ENCODE results near the gene SAYSD1. TPM values are rescaled to one million over a fixed set of nuclear protein-coding genes. Genes with fewer than 3 reads are reported as not detected.

Gene SAYSD1
- total and polyA plus RNA-seq, 7 experiments from 2014 or later, result 15.1 to 26.8 (median 19.8) TPM

- no peak overlapping the region for H3K4me3 Mint-ChIP-seq
- intact Hi-C loops (cut with micrococcal nuclease), result no loop called here
- Histone ChIP-seq H3K27ac (ENCODE audit: low read depth, low read length) (no peak overlapping the region), H3K27me3 (ENCODE audit: control insufficient read depth in 2 of 2, insufficient read depth in 2 of 2, low read length in 2 of 2) (no peaks in the 10 kb centered on the region), H3K9me3 (ENCODE audit: control insufficient read depth in 2 of 3, low read length in 3 of 3) (no peaks in the 10 kb centered on the region), H3K4me1 (ENCODE audit: control insufficient read depth in 2 of 2, insufficient read depth in 2 of 2, low read length in 2 of 2) (no peaks in the 10 kb centered on the region), H3K4me3 (ENCODE audit: low read length) (no peak overlapping the region), H3K36me3 (ENCODE audit: control insufficient read depth in 2 of 3, insufficient read depth in 3 of 3, low read length in 3 of 3) (no peaks in the 10 kb centered on the region)
- CTCF ChIA-PET, result no interaction called here
- H3K9me3 Mint-ChIP-seq, result no peaks in the 10 kb centered on the region
- POLR2A ChIA-PET, result no interaction called here
- no peaks in the 10 kb centered on the region for H3K36me3 Mint-ChIP-seq
- H3K27ac Mint-ChIP-seq, result no peak overlapping the region
- no peak for DNase-seq
- peaks cover 3 to 5% (median 4%) of the 10 kb centered on the region in 5 donors for H3K27me3 Mint-ChIP-seq
- no peak for ATAC-seq
- H3K4me1 Mint-ChIP-seq, result peaks cover 0 to 3% (median 0%) of the 10 kb centered on the region in 7 donors
These were observed 36.3 kb downstream of the SAYSD1 start for GRCh38 chr6:39078695-39079094.

- no peak overlapping the region for H3K4me3 Mint-ChIP-seq
- no peaks in the 10 kb centered on the region for H3K36me3 Mint-ChIP-seq
- Histone ChIP-seq H3K27me3 (ENCODE audit: control insufficient read depth in 2 of 2, insufficient read depth in 2 of 2, low read length in 2 of 2) (no peaks in the 10 kb centered on the region), H3K4me3 (ENCODE audit: low read length) (no peak overlapping the region), H3K27ac (ENCODE audit: low read depth, low read length) (no peak overlapping the region), H3K4me1 (ENCODE audit: control insufficient read depth in 2 of 2, insufficient read depth in 2 of 2, low read length in 2 of 2) (no peaks in the 10 kb centered on the region), H3K36me3 (ENCODE audit: control insufficient read depth in 2 of 3, insufficient read depth in 3 of 3, low read length in 3 of 3) (no peaks in the 10 kb centered on the region), H3K9me3 (ENCODE audit: control insufficient read depth in 2 of 3, low read length in 3 of 3) (no peaks in the 10 kb centered on the region)
- H3K27me3 Mint-ChIP-seq, result peaks cover 0 to 5% (median 0%) of the 10 kb centered on the region in 5 donors
- no peak overlapping the region for H3K27ac Mint-ChIP-seq
- DNase-seq, result no peak
- POLR2A ChIA-PET, result no interaction called here
- CTCF ChIA-PET, result no interaction called here
- intact Hi-C loops (cut with micrococcal nuclease), result no loop called here
- ATAC-seq, result no peak
- no peaks in the 10 kb centered on the region for H3K4me1 Mint-ChIP-seq
- H3K9me3 Mint-ChIP-seq, result no peaks in the 10 kb centered on the region
These were observed 36.9 kb downstream of the SAYSD1 start for GRCh38 chr6:39077882-39078594.

GRCh38 chr6:39076623-39077535, 38.1 kb downstream of the SAYSD1 start:
- peaks cover 0 to 3% (median 0%) of the 10 kb centered on the region in 7 donors for H3K4me1 Mint-ChIP-seq
- Histone ChIP-seq H3K27me3 (ENCODE audit: control insufficient read depth in 2 of 2, insufficient read depth in 2 of 2, low read length in 2 of 2) (no peaks in the 10 kb centered on the region), H3K9me3 (ENCODE audit: control insufficient read depth in 2 of 3, low read length in 3 of 3) (no peaks in the 10 kb centered on the region), H3K27ac (ENCODE audit: low read depth, low read length) (no peak overlapping the region), H3K4me3 (ENCODE audit: low read length) (no peak overlapping the region), H3K36me3 (ENCODE audit: control insufficient read depth in 2 of 3, insufficient read depth in 3 of 3, low read length in 3 of 3) (no peaks in the 10 kb centered on the region), H3K4me1 (ENCODE audit: control insufficient read depth in 2 of 2, insufficient read depth in 2 of 2, low read length in 2 of 2) (no peaks in the 10 kb centered on the region)
- DNase-seq (no peak), ATAC-seq (no peak)
- ChIA-PET CTCF (interaction anchor here (0.6 kb wide), 1 partner anchor 21 kb away, joined by 4 read pairs; no protein-coding TSS in a partner anchor), POLR2A (no interaction called here)
- H3K27ac Mint-ChIP-seq, result no peak overlapping the region
- peaks cover 0 to 5% (median 0%) of the 10 kb centered on the region in 5 donors for H3K27me3 Mint-ChIP-seq
- H3K4me3 Mint-ChIP-seq, result no peak overlapping the region
- no peaks in the 10 kb centered on the region for H3K9me3 Mint-ChIP-seq
- no peaks in the 10 kb centered on the region for H3K36me3 Mint-ChIP-seq
- intact Hi-C loops (cut with micrococcal nuclease), result no loop called here

GRCh38 chr6:39075807-39076622, 39.0 kb downstream of the SAYSD1 start:
- Histone ChIP-seq H3K27ac (ENCODE audit: low read depth, low read length) (no peak overlapping the region), H3K9me3 (ENCODE audit: control insufficient read depth in 2 of 3, low read length in 3 of 3) (no peaks in the 10 kb centered on the region), H3K36me3 (ENCODE audit: control insufficient read depth in 2 of 3, insufficient read depth in 3 of 3, low read length in 3 of 3) (no peaks in the 10 kb centered on the region), H3K27me3 (ENCODE audit: control insufficient read depth in 2 of 2, insufficient read depth in 2 of 2, low read length in 2 of 2) (no peaks in the 10 kb centered on the region), H3K4me3 (ENCODE audit: low read length) (no peak overlapping the region), H3K4me1 (ENCODE audit: control insufficient read depth in 2 of 2, insufficient read depth in 2 of 2, low read length in 2 of 2) (no peaks in the 10 kb centered on the region)
- CTCF ChIA-PET, result no interaction called here
- DNase-seq, result no peak
- intact Hi-C loops (cut with micrococcal nuclease), result no loop called here
- H3K4me1 Mint-ChIP-seq, result peaks cover 0 to 3% (median 0%) of the 10 kb centered on the region in 7 donors
- no peak overlapping the region for H3K27ac Mint-ChIP-seq
- POLR2A ChIA-PET, result no interaction called here
- no peak for ATAC-seq
- no peak overlapping the region for H3K4me3 Mint-ChIP-seq
- peaks cover 0 to 10% (median 5%) of the 10 kb centered on the region in 5 donors for H3K27me3 Mint-ChIP-seq
- H3K9me3 Mint-ChIP-seq, result no peaks in the 10 kb centered on the region
- H3K36me3 Mint-ChIP-seq, result no peaks in the 10 kb centered on the region

- Histone ChIP-seq H3K4me1 (ENCODE audit: control insufficient read depth in 2 of 2, insufficient read depth in 2 of 2, low read length in 2 of 2) (no peaks in the 10 kb centered on the region), H3K36me3 (ENCODE audit: control insufficient read depth in 2 of 3, insufficient read depth in 3 of 3, low read length in 3 of 3) (no peaks in the 10 kb centered on the region), H3K9me3 (ENCODE audit: control insufficient read depth in 2 of 3, low read length in 3 of 3) (no peaks in the 10 kb centered on the region), H3K27ac (ENCODE audit: low read depth, low read length) (no peak overlapping the region), H3K27me3 (ENCODE audit: control insufficient read depth in 2 of 2, insufficient read depth in 2 of 2, low read length in 2 of 2) (no peaks in the 10 kb centered on the region), H3K4me3 (ENCODE audit: low read length) (no peak overlapping the region)
- Mint-ChIP-seq H3K27ac (no peak overlapping the region), H3K36me3 (no peaks in the 10 kb centered on the region), H3K9me3 (no peaks in the 10 kb centered on the region), H3K4me1 (peaks cover 0 to 3% (median 0%) of the 10 kb centered on the region in 7 donors), H3K4me3 (no peak overlapping the region), H3K27me3 (peaks cover 0 to 12% (median 5%) of the 10 kb centered on the region in 5 donors)
- no peak for ATAC-seq
- intact Hi-C loops (cut with micrococcal nuclease), result no loop called here
- DNase-seq, result no peak
- CTCF ChIA-PET, result interaction anchor here (0.6 kb wide), 1 partner anchor 96 kb away, joined by 3 read pairs; no protein-coding TSS in a partner anchor
- POLR2A ChIA-PET, result no interaction called here
These were observed 39.8 kb downstream of the SAYSD1 start for GRCh38 chr6:39075010-39075686.

GRCh38 chr6:39074486-39074885, 40.5 kb downstream of the SAYSD1 start:
- ChIA-PET CTCF (interaction anchor here (0.6 kb wide), 1 partner anchor 97 kb away, joined by 3 read pairs; no protein-coding TSS in a partner anchor), POLR2A (no interaction called here)
- H3K27ac Mint-ChIP-seq, result no peak overlapping the region
- H3K27ac ChIP-seq (ENCODE audit: low read depth, low read length), result no peak overlapping the region
- H3K9me3 Mint-ChIP-seq, result no peaks in the 10 kb centered on the region
- no peaks in the 10 kb centered on the region for H3K4me1 ChIP-seq (ENCODE audit: control insufficient read depth in 2 of 2, insufficient read depth in 2 of 2, low read length in 2 of 2)
- no peaks in the 10 kb centered on the region for H3K36me3 ChIP-seq (ENCODE audit: control insufficient read depth in 2 of 3, insufficient read depth in 3 of 3, low read length in 3 of 3)
- no peak for DNase-seq
- H3K4me3 ChIP-seq (ENCODE audit: low read length), result no peak overlapping the region
- no peaks in the 10 kb centered on the region for H3K9me3 ChIP-seq (ENCODE audit: control insufficient read depth in 2 of 3, low read length in 3 of 3)
- H3K27me3 ChIP-seq (ENCODE audit: control insufficient read depth in 2 of 2, insufficient read depth in 2 of 2, low read length in 2 of 2), result no peaks in the 10 kb centered on the region
- intact Hi-C loops (cut with micrococcal nuclease), result no loop called here
- no peak for ATAC-seq
- peaks cover 0 to 13% (median 5%) of the 10 kb centered on the region in 5 donors for H3K27me3 Mint-ChIP-seq
- H3K36me3 Mint-ChIP-seq, result no peaks in the 10 kb centered on the region
- peaks cover 0 to 3% (median 0%) of the 10 kb centered on the region in 7 donors for H3K4me1 Mint-ChIP-seq
- no peak overlapping the region for H3K4me3 Mint-ChIP-seq

Measured in naive thymus-derived CD4-positive, alpha-beta T cell (primary cell).